Measurements from ENCODE around the gene MRPL48.

DNA sequence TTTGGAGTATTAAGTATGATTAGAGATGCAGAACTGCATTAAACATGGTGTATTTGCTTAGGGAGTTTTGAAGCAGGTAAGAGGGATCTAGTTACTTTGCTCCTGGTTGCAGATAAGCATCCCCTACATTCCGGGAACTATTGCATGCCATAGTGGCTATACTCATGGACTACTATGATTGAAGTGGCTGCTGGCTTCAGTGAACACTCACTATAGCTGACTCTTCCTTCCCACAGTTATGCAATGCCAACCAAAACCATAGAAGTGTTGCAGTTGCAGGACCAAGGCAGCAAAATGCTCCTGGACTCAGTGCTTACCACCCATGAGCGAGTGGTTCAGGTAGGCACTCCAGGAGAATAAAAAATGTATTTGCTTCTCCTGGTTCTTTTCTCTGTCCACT is 72.0 kb downstream of the MRPL48 start:
- TF ChIP-seq YY1 (IDR thresholded peaks at IDR 0.05; ENCODE audit: insufficient read depth, insufficient read length), result no peak
- no peak for TF ChIP-seq ZNF274 (IDR thresholded peaks at IDR 0.05; ENCODE audit: low read depth, low read length)

Data from NT2/D1 (cell line).